Natural killer cell (primary cell): Measurements from ENCODE around the gene AGPAT1. TPM values are rescaled to one million over a fixed set of nuclear protein-coding genes. Genes with fewer than 3 reads are reported as not detected.

Experiments used
- ATAC-seq, 3 donors: fragments of 150-1000 bp in 2 of 3; fragments of 200-7000 bp in 1 of 3; cut with Tn5 transposase; 1 replicate in 1 of 3; 2 replicates in 2 of 3; pipeline ENCODE4 v1.10.0; 2021; ENCODE audit warnings: mild to moderate bottlenecking in 2 of 3, moderate library complexity in 2 of 3
- DNase-seq, 2 donors: peaks; one replicate each; pipeline versions ENCODE4 v3.0.0 to v3.0.0-alpha.2; 2013 to 2021; ENCODE audit warnings: mixed read lengths in 1 of 2
- H3K27ac ChIP-seq: one replicate; pipeline ENCODE4 v1.5.1; 2013; ENCODE audit warnings: mild to moderate bottlenecking, low read length
- H3K27me3 ChIP-seq: one replicate; pipeline ENCODE4 v1.6.1; 2013; ENCODE audit warnings: low read length; ENCODE audit not compliant: control insufficient read depth, insufficient read depth
- H3K36me3 ChIP-seq: one replicate; pipeline ENCODE4 v1.6.1; 2013; ENCODE audit warnings: low read length; ENCODE audit not compliant: control insufficient read depth, insufficient read depth
- H3K4me1 ChIP-seq: one replicate; pipeline ENCODE4 v1.6.1; 2013; ENCODE audit warnings: low read length; ENCODE audit not compliant: control insufficient read depth, insufficient read depth
- H3K4me3 ChIP-seq: one replicate; pipeline ENCODE4 v1.5.1; 2013; ENCODE audit warnings: low read length
- H3K9me3 ChIP-seq: one replicate; pipeline ENCODE4 v1.6.1; 2013; ENCODE audit warnings: low read length; ENCODE audit not compliant: control insufficient read depth, insufficient read depth
- H3K27ac Mint-ChIP-seq, 2 donors: one replicate each; pipeline ENCODE4 v1.8.0; 2022; ENCODE audit warnings: mild to moderate bottlenecking in 2 of 2, mixed read lengths in 2 of 2, moderate library complexity in 1 of 2
- H3K27me3 Mint-ChIP-seq, 2 donors: one replicate each; pipeline ENCODE4 v1.8.0; 2022; ENCODE audit warnings: low read depth in 2 of 2, mixed read lengths in 2 of 2
- H3K36me3 Mint-ChIP-seq: one replicate; pipeline ENCODE4 v1.8.0; 2022; ENCODE audit warnings: mixed read lengths
- H3K4me1 Mint-ChIP-seq, 2 donors: one replicate each; pipeline ENCODE4 v1.8.0; 2022; ENCODE audit warnings: mixed read lengths in 2 of 2
- H3K4me3 Mint-ChIP-seq: one replicate; pipeline ENCODE4 v1.8.0; 2022; ENCODE audit warnings: mild to moderate bottlenecking, moderate library complexity, mixed read lengths
- H3K9me3 Mint-ChIP-seq, 2 donors: one replicate each; pipeline ENCODE4 v1.8.0; 2022; ENCODE audit warnings: mixed read lengths in 2 of 2
- WGBS: methylation state at CpG from one replicate; pipeline ENCODE4 v1.1.7; 2013; ENCODE audit warnings: missing lambda C conversion rate; ENCODE audit not compliant: insufficient coverage; 5-methylcytosine and 5-hydroxymethylcytosine counted together
- intact Hi-C: fragments of 100-400 bp; cut with micrococcal nuclease; formaldehyde crosslinking; loops from one replicate; pipeline ENCODE4 v1.14.2; 2022
- total RNA-seq, 4 donors: library from RNA; stranded (reverse); fragments of 120-200 nt in 1 of 4; gene quantifications; one replicate each; pipeline versions ENCODE4 v1.2.3 to v1.2.4, GENCODE V29; 2013 to 2022
- TF ChIP-seq, protein P1 (sequence below): fragments of 200-600 bp; IDR thresholded peaks from one replicate; pipeline ENCODE4 v1.8.0; 2022; ENCODE audit warnings: antibody characterized with exemption

AGPAT1 gene
- total RNA-seq, 3 donors from 2014 or later (not counting 1 experiment from before 2014, with no cell fraction given), result 29.5 to 31.9 (median 31.2) TPM

DNA sequence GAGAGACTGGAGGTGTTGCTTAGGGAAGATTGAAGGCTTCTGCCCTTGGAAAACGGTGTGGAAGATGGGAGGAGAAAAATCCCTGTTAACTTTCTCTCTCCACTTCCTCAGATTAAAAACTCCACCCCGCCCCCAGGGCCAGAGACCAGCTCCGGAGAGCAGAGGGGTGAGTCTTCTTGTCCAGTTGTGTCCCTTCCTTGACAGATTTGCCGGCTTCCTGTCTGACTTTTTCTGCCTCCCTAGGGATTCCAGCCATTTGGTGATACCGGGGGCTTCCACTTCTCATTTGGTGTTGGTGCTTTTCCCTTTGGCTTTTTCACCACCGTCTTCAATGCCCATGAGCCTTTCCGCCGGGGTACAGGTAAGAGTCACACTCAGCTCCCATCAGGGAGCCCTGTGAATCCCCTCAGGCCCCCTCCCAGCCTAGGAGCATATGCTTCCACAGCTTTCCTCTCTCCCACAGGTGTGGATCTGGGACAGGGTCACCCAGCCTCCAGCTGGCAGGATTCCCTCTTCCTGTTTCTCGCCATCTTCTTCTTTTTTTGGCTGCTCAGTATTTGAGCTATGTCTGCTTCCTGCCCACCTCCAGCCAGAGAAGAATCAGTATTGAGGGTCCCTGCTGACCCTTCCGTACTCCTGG lies 4.0 kb upstream of the AGPAT1 start:
- peak overlapping the region; percentile 41 for H3K4me3 Mint-ChIP-seq
- H3K36me3 Mint-ChIP-seq, result no peaks in the 10 kb centered on the region
- peaks cover 36% of the 10 kb centered on the region for H3K36me3 ChIP-seq
- no peaks in the 10 kb centered on the region for H3K9me3 ChIP-seq
- TF ChIP-seq, protein P1, sequence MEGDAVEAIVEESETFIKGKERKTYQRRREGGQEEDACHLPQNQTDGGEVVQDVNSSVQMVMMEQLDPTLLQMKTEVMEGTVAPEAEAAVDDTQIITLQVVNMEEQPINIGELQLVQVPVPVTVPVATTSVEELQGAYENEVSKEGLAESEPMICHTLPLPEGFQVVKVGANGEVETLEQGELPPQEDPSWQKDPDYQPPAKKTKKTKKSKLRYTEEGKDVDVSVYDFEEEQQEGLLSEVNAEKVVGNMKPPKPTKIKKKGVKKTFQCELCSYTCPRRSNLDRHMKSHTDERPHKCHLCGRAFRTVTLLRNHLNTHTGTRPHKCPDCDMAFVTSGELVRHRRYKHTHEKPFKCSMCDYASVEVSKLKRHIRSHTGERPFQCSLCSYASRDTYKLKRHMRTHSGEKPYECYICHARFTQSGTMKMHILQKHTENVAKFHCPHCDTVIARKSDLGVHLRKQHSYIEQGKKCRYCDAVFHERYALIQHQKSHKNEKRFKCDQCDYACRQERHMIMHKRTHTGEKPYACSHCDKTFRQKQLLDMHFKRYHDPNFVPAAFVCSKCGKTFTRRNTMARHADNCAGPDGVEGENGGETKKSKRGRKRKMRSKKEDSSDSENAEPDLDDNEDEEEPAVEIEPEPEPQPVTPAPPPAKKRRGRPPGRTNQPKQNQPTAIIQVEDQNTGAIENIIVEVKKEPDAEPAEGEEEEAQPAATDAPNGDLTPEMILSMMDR, result no peak
- no peak overlapping the region for H3K27ac ChIP-seq
- ATAC-seq (no peak), DNase-seq (no peak)
- H3K4me3 ChIP-seq, result no peak overlapping the region
- H3K4me1 Mint-ChIP-seq, result peaks cover 55 to 71% of the 10 kb centered on the region in 2 donors
- peak overlapping the region; percentile 97 for H3K27ac Mint-ChIP-seq
- H3K27me3 Mint-ChIP-seq, result no peaks in the 10 kb centered on the region
- 87% methylated on average over 9 of the region's 10 CpGs for WGBS
- intact Hi-C loops, result loop anchor here (5.0 to 10.0 kb wide), 2 partner anchors 515 to 792 kb away; partner anchors contain the start of genes C6orf47, CSNK2B, GPANK1 and LY6G5B
- no peaks in the 10 kb centered on the region for H3K9me3 Mint-ChIP-seq
- H3K27me3 ChIP-seq, result no peaks in the 10 kb centered on the region
- peaks cover 43% of the 10 kb centered on the region for H3K4me1 ChIP-seq

DNA sequence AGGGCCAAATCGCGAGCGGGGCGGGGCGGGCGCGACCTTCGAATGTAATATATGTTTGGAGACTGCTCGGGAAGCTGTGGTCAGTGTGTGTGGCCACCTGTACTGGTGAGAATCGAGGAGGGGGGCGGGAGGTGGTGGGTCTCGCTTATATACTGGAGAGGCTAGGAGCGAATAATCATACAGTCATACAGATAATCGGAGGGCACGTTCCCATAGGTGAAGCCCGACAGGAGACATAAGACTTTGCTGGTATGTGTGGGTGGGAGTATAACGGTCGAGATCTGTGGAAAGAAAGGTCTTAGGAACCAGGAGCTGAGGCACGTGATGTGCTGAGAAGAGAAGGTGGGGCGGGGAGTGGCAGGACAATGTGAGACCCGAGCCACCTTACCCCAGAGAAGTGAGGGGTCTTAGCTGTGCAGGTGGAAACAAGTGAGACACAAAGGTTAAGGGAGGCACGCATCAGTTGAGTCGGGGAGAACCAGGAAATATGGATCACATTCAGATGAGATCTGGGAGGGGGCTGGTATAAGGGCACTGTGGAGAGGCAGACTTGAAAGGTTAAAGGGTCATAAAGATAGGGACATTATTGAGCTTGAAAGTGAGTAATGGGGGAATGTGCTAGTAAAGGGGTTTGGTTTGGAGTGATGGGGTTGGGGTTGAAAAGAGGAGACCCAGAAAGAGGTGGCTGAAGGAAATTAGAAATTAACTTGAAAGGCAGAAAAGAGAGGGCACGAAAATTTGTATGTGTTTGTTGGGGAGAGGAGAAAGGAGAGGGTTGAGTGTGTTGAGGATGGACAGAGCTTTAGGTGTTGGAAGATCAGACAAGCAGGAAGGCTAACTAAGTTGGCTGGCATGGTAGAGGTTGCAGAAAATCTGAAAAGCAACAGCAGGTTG lies 2.9 kb upstream of the AGPAT1 start:
- ATAC-seq (no peak), DNase-seq (no peak)
- Histone ChIP-seq H3K36me3 (peaks cover 33% of the 10 kb centered on the region), H3K9me3 (no peaks in the 10 kb centered on the region), H3K27ac (peak overlapping the region; percentile 97), H3K4me3 (peak overlapping the region; percentile 75), H3K27me3 (no peaks in the 10 kb centered on the region), H3K4me1 (peaks cover 43% of the 10 kb centered on the region)
- intact Hi-C loops, result loop anchor here (1.0 to 10.0 kb wide), 5 partner anchors 12 to 794 kb away; partner anchors contain the start of genes C6orf47, CSNK2B, GPANK1 and LY6G5B
- H3K36me3 Mint-ChIP-seq, result no peaks in the 10 kb centered on the region
- peak overlapping the region; percentile 97 for H3K4me3 Mint-ChIP-seq
- H3K27me3 Mint-ChIP-seq, result no peaks in the 10 kb centered on the region
- TF ChIP-seq, protein P1, result no peak
- peak overlapping the region; percentile 97 for H3K27ac Mint-ChIP-seq
- H3K9me3 Mint-ChIP-seq, result no peaks in the 10 kb centered on the region
- H3K4me1 Mint-ChIP-seq, result peaks cover 64 to 77% of the 10 kb centered on the region in 2 donors
- WGBS, result 2% methylated on average over 24 of the region's 24 CpGs

DNA sequence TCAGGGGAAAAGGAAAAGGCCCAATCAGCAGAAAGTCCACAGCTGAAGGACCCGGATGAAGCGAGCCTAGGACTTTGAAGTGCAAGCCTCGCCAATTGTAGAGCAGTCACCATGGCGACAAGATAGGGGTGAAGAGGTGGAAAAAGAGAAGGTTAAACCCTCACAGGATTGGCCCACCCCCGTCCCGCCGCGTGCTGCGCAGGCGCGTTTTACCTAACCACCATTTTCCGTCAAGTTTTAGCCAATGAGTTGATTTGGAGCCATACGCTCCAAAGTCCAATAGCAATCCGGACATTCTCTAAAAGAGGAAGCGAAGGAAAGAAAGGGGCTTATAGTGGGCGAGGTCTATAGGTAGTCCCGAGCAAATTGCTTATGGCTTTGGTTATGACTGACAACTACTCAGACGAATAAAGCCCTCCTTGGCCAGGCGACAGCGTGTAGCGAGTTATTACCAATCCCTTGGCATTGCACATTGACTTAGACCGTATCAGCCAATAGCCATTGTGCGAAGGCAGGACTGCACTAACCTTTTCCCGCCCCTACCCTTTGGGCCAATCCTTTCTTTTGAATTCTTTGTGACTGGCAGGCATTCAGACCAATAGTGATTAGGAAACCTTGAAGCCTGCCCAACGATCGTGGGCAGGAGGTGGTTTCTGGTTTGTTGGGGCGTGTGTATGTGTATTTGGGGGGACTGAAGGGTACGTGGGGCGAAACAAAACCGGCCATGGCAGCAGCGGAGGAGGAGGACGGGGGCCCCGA lies 2.1 kb upstream of the AGPAT1 start, which contains the start of gene RNF5:
TSS of gene RNF5 (plus strand) at position 618 of the 759 bp plus-strand sequence. CDS start at position 725, 107 bp downstream.
- Histone ChIP-seq H3K36me3 (peaks cover 25% of the 10 kb centered on the region), H3K27me3 (no peaks in the 10 kb centered on the region), H3K4me1 (peaks cover 43% of the 10 kb centered on the region), H3K9me3 (no peaks in the 10 kb centered on the region), H3K27ac (peak within 1 kb of the TSS; percentile 97), H3K4me3 (peak within 1 kb of the TSS; percentile 75)
- Mint-ChIP-seq H3K9me3 (no peaks in the 10 kb centered on the region), H3K27me3 (no peaks in the 10 kb centered on the region), H3K4me3 (peak within 1 kb of the TSS; percentile 97), H3K36me3 (no peaks in the 10 kb centered on the region), H3K27ac (peak within 1 kb of the TSS; percentile 97), H3K4me1 (peaks cover 68 to 86% of the 10 kb centered on the region in 2 donors)
- TF ChIP-seq, protein P1, result no peak
- 0% methylated on average over 33 of the region's 33 CpGs for WGBS
- intact Hi-C loops, result loop anchor here (1.0 to 10.0 kb wide), 6 partner anchors 12 to 794 kb away; partner anchors contain the start of genes C6orf47, CSNK2B, FKBPL and GPANK1
- DNase-seq (peak; percentile 78 to 99), ATAC-seq (peak; percentile 81 to 93 (median 83))
